Naive thymus-derived CD8-positive, alpha-beta T cell (primary cell): ENCODE measurements around the gene PPFIBP1. TPM values are rescaled to one million over a fixed set of nuclear protein-coding genes. Genes with fewer than 3 reads are reported as not detected.
A peak's percentile ranks its signal among the peaks of the same experiment; 100 is the strongest.

Experiments used
- ATAC-seq, 2 donors: fragments of 150-1000 bp; cut with Tn5 transposase in 1 of 2; sonication (Bioruptor Pico), chemical (Tn5 transposase) in 1 of 2; 1 replicate in 1 of 2; 2 replicates in 1 of 2; pipeline ENCODE4 v1.10.0; 2021; ENCODE audit warnings: mild to moderate bottlenecking in 2 of 2, moderate library complexity in 2 of 2
- POLR2A ChIA-PET: fragments of 350-600 bp; sonication (Branson Sonifier 250); formaldehyde crosslinking; loops from one replicate; lab custom pipeline; 2021; ENCODE audit warnings: antibody characterized with exemption; lab: Charles Lee
- DNase-seq, 10 donors: peaks; one replicate each; pipeline versions ENCODE4 v3.0.0 to v3.0.0-alpha.2; 2020 to 2022
- H3K27ac Mint-ChIP-seq, 10 donors: one replicate each; pipeline ENCODE4 v1.8.0; 2020 to 2022; ENCODE audit warnings: mild to moderate bottlenecking in 10 of 10, mixed read lengths in 10 of 10, moderate library complexity in 4 of 10, inconsistent platforms in 1 of 10
- H3K27me3 Mint-ChIP-seq, 5 donors: one replicate each; pipeline ENCODE4 v1.8.0; 2021 to 2022; ENCODE audit warnings: mixed read lengths in 5 of 5
- H3K36me3 Mint-ChIP-seq, 3 donors: one replicate each; pipeline ENCODE4 v1.8.0; 2020 to 2022; ENCODE audit warnings: mixed read lengths in 3 of 3, mild to moderate bottlenecking in 2 of 3, inconsistent platforms in 1 of 3
- H3K4me1 Mint-ChIP-seq, 4 donors: one replicate each; pipeline ENCODE4 v1.8.0; 2021 to 2022; ENCODE audit warnings: mixed read lengths in 4 of 4
- H3K4me3 Mint-ChIP-seq, 10 donors: one replicate each; pipeline ENCODE4 v1.8.0; 2020 to 2022; ENCODE audit warnings: mild to moderate bottlenecking in 10 of 10, mixed read lengths in 10 of 10, moderate library complexity in 6 of 10, inconsistent platforms in 1 of 10
- H3K9me3 Mint-ChIP-seq, 9 donors: one replicate each; pipeline ENCODE4 v1.8.0; 2020 to 2022; ENCODE audit warnings: mixed read lengths in 9 of 9, mild to moderate bottlenecking in 3 of 9, inconsistent platforms in 1 of 9, moderate library complexity in 1 of 9
- polyA plus RNA-seq, 3 donors: library from polyadenylated mRNA; unstranded; fragments of 300-500 nt; fragmentation: Illumina TruSeq; gene quantifications; one replicate each; pipeline ENCODE4 v1.2.3, GENCODE V29; 2021
- total RNA-seq, 8 experiments: library from RNA in 2 of 8; stranded (reverse) in 2 of 8; gene quantifications; one replicate each; pipeline ENCODE4 v1.2.3 and lab custom pipeline; 2021 to 2026

The PPFIBP1 gene
- total and polyA plus RNA-seq, 5 experiments from 2014 or later = 3.8 to 9.2 (median 4.1) TPM

DNA sequence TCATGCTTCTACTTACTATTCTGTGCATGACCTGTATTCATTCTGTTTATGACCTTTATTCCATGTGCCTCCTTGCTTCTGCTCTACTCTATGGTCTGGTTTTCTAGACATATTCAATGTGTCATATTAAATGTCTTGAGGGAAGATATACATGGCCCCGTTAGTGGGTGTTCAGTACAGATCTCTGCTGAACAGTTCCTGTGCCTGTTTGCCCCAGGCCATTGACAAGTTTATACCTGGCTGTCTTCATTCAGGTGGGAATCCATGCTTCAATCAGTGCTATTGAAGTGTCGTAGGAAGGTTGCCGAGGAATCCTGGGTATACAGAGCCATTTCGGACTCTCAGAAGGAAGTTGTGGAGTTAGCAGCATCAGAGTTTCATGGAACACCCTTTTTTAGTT lies 7.4 kb upstream of the PPFIBP1 start:
- no peak overlapping the region for H3K4me3 Mint-ChIP-seq
- H3K27me3 Mint-ChIP-seq = peaks cover 11 to 31% (median 14%) of the 10 kb centered on the region in 5 donors
- H3K4me1 Mint-ChIP-seq = peaks cover 0 to 4% (median 2%) of the 10 kb centered on the region in 4 donors
- H3K36me3 Mint-ChIP-seq = no peaks in the 10 kb centered on the region
- H3K9me3 Mint-ChIP-seq = no peaks in the 10 kb centered on the region
- H3K27ac Mint-ChIP-seq = no peak overlapping the region
- POLR2A ChIA-PET = no interaction called here
- ATAC-seq (no peak), DNase-seq (no peak)

DNA sequence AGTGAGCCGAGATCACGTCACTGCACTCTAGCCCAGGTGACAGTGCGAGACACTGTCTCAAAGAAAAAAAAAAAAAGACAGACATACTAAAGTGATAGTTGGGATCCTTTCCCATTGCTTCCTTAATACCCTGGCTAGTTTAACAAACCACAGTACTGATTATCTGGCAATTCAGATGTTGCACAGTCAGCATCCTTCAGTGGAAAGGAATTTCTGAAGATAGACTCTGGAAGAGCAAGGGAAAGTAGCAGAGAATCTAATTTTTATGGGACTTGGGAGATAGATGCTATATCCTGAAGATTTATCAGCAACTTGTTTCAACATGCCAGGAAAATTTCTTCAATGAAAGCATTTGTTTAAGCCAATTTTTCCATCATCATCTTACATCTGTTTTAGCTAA lies 6.5 kb upstream of the PPFIBP1 start:
- Mint-ChIP-seq H3K9me3 (no peaks in the 10 kb centered on the region), H3K27ac (no peak overlapping the region), H3K27me3 (peaks cover 11 to 31% (median 14%) of the 10 kb centered on the region in 5 donors), H3K36me3 (no peaks in the 10 kb centered on the region), H3K4me1 (peaks cover 1 to 10% (median 8%) of the 10 kb centered on the region in 4 donors), H3K4me3 (no peak overlapping the region)
- POLR2A ChIA-PET = no interaction called here
- no peak for DNase-seq
- no peak for ATAC-seq

DNA sequence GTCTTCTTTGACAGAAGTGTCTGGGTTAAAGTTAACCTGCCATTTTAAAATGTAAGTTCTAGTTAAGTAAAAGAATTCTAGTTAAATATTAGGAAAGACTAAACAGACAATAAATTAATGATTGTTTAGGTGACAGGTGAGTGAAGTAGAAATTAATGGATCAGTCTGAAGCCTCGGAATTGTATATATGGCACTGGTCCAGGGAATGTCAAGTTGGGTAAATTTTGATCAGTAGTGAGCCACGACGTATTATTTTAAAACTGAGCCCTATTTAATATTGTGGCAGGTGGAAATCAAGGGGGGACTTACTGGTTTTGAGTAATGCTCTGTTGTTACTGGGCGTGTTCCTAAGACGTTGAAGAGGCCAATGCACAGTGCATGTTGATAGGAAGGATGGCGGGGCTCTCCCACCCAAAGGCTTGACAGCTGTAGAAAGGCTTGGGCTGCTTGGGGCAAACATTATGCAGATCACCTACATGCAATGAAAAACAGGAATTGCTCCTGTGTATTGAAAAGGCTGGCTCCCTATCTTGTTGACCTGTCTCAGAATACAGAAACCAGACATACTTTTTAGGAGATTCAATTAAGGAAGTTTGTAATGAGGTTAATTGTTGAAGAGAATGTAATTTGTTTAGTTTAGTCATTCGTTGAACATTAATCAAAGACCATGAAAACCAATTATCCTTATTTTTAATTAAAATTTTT lies 5.9 kb upstream of the PPFIBP1 start:
- POLR2A ChIA-PET = no interaction called here
- no peak for ATAC-seq
- Mint-ChIP-seq H3K36me3 (no peaks in the 10 kb centered on the region), H3K27ac (no peak overlapping the region), H3K27me3 (peaks cover 11 to 31% (median 14%) of the 10 kb centered on the region in 5 donors), H3K4me3 (no peak overlapping the region), H3K4me1 (peaks cover 4 to 12% (median 11%) of the 10 kb centered on the region in 4 donors), H3K9me3 (no peaks in the 10 kb centered on the region)
- no peak for DNase-seq

DNA sequence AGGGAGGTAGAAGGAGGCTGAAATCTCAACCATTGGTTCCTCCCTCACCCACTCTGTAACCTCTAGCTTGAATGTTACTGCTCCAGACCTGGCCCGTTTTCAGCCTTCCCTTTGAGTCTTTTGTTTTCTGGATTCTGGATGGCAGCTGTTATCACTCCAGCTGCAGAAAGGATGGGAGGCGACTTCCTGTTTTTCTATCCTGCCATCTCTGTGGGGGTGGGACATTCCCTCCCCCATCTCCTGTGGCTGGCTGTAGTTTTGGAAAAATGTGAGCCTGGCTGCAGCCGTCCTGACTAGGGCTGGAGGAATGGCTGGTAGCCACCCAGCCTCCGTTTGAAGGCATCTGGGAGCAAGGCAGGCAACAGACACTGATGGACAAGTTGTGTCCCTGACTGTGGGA lies 2.9 kb upstream of the PPFIBP1 start:
- peak overlapping the region in 1 of 10 donors; percentile 3 for H3K27ac Mint-ChIP-seq
- POLR2A ChIA-PET = no interaction called here
- H3K36me3 Mint-ChIP-seq = no peaks in the 10 kb centered on the region
- no peaks in the 10 kb centered on the region for H3K9me3 Mint-ChIP-seq
- peaks cover 11 to 30% (median 14%) of the 10 kb centered on the region in 5 donors for H3K27me3 Mint-ChIP-seq
- H3K4me1 Mint-ChIP-seq = peaks cover 14 to 38% (median 27%) of the 10 kb centered on the region in 4 donors
- ATAC-seq (no peak), DNase-seq (no peak)
- peak overlapping the region in 1 of 10 donors; percentile 37 for H3K4me3 Mint-ChIP-seq

DNA sequence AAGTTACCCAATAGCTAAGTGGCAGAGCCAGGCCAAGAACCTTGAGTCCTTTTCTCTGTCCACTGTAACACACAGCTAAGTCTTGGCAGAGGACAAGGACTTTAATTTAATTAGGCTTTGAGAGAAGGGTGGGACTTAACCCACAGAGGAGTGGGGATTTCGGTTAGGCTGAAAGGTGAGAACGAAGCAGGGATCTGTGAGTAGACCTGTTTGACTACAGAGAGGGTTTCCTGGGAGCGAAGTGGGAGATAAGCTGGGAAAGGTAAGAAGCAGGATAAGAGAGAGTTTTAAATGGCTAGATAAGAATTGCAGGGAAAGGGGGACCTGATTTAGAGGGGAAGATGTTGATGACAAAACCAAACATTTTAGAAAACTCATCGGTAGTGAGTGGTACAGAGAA lies 2.0 kb upstream of the PPFIBP1 start:
- Mint-ChIP-seq H3K9me3 (no peaks in the 10 kb centered on the region), H3K36me3 (no peaks in the 10 kb centered on the region), H3K27ac (peak overlapping the region in 7 of 10 donors; percentile 3 to 98 (median 41)), H3K27me3 (peaks cover 8 to 21% (median 11%) of the 10 kb centered on the region in 5 donors), H3K4me1 (peaks cover 14 to 38% (median 27%) of the 10 kb centered on the region in 4 donors), H3K4me3 (peak overlapping the region in 9 of 10 donors; percentile 4 to 92 (median 44))
- ATAC-seq (no peak), DNase-seq (no peak)
- POLR2A ChIA-PET = no interaction called here

DNA sequence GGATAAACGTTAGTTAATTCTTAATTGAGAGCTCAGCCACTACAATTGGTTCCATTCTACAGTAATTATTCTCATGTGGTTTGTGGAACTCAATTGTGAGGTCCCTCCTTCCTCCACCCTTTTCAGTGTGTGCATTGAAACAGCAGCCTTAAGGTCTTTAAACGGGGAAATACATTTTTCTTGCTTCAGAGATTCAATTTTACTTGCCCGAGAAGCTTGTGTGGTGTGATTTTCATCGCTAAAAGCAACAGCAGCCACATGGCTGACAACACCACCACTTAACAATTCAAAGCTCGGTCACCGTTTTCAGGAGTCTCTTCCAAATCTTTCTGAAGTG lies 733 bp upstream of the PPFIBP1 start:
- peaks cover 5 to 11% (median 8%) of the 10 kb centered on the region in 5 donors for H3K27me3 Mint-ChIP-seq
- H3K9me3 Mint-ChIP-seq = no peaks in the 10 kb centered on the region
- no peaks in the 10 kb centered on the region for H3K36me3 Mint-ChIP-seq
- H3K4me1 Mint-ChIP-seq = peaks cover 14 to 38% (median 27%) of the 10 kb centered on the region in 4 donors
- DNase-seq = peak in 2 of 10 donors; percentile 2
- ATAC-seq = peak; percentile 14 to 16
- H3K4me3 Mint-ChIP-seq = peak overlapping the region; percentile 92 to 99 (median 97)
- POLR2A ChIA-PET = interaction anchor here (0.6 to 1.3 kb wide), 7 partner anchors 10 to 668 kb away, joined by 3 to 5 read pairs (median 4); partner anchors contain the start of genes KLHL42 and MANSC4
- peak overlapping the region; percentile 88 to 98 (median 98) for H3K27ac Mint-ChIP-seq

DNA sequence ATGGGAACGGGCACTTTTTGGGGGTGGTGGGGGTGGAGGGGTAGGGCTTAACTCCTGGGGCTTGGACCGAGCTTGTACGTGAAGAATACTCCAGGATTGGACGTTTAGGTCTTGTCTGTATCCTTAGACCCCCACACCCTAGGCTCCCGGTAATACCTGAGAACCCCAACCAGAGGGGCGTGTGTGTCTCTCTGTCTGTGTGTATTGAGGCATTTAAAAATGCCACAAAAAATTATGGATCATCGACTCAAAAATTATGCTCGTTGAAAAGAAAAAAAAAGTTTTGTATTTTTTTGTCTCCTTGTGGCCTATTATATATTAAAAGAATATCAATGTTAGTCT lies 459 bp downstream of the PPFIBP1 start:
- H3K27ac Mint-ChIP-seq = peak overlapping the region in 7 of 10 donors; percentile 30 to 98 (median 93)
- H3K4me3 Mint-ChIP-seq = peak overlapping the region; percentile 92 to 99 (median 97)
- ATAC-seq (peak in 1 of 2 donors; percentile 2), DNase-seq (peak in 1 of 10 donors; percentile 14)
- peaks cover 16 to 38% (median 27%) of the 10 kb centered on the region in 4 donors for H3K4me1 Mint-ChIP-seq
- peaks cover 2 to 6% (median 5%) of the 10 kb centered on the region in 5 donors for H3K27me3 Mint-ChIP-seq
- H3K36me3 Mint-ChIP-seq = no peaks in the 10 kb centered on the region
- H3K9me3 Mint-ChIP-seq = no peaks in the 10 kb centered on the region
- POLR2A ChIA-PET = interaction anchor here (0.6 to 1.2 kb wide), 5 partner anchors 7 to 102 kb away, joined by 3 to 5 read pairs (median 3); no protein-coding TSS in a partner anchor

DNA sequence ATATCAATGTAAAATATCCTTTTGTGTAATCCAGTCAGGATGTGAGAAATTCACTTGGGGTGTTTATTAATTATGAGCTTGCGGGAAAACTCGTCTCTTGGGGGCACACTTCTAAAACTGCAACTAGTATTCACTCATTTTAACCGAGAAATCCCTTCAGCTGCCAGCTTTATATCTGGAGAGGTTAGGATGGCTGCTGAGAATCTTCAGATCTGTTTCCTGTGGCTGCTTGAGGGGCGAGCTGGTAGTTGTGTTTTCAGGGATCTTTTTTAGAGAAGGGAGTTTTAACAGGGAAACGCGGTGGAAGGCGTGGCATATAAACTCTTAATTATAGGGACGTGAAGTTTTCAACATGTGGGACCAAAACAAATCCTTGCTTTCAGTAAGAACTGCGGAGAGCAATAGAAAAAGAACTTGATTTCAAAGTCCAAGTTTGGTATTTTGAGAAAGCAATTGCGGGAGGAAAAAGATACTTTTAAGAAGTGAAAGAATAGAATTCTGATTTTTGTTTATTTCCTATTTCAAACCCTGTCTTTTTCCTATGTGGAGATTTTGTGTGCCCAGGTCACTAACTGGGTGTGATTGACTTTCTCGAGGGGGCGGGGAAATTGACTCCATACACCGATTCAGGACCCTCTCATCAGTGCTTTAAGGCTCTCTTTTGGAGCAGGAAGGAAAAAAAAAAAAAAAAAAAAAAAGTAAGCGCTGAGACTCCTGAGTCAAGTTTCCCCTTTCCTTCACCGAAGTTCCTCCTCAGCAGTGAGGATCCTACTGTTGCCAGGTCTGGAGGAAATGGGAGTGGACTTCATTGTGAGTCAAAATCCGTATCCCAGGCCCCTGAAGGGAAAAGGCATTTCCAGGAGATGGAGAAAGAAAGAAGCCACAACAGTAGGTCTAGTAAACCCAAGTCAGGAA lies 1.1 kb downstream of the PPFIBP1 start:
- POLR2A ChIA-PET = interaction anchor here (1.2 kb wide), 1 partner anchor 90 kb away, joined by 5 read pairs; no protein-coding TSS in a partner anchor
- Mint-ChIP-seq H3K4me1 (peaks cover 16 to 38% (median 27%) of the 10 kb centered on the region in 4 donors), H3K27ac (peak overlapping the region in 7 of 10 donors; percentile 12 to 97 (median 65)), H3K4me3 (peak overlapping the region; percentile 92 to 99 (median 97)), H3K27me3 (peaks cover 0 to 2% (median 0%) of the 10 kb centered on the region in 5 donors), H3K36me3 (no peaks in the 10 kb centered on the region), H3K9me3 (no peaks in the 10 kb centered on the region)
- DNase-seq = no peak
- ATAC-seq = no peak

DNA sequence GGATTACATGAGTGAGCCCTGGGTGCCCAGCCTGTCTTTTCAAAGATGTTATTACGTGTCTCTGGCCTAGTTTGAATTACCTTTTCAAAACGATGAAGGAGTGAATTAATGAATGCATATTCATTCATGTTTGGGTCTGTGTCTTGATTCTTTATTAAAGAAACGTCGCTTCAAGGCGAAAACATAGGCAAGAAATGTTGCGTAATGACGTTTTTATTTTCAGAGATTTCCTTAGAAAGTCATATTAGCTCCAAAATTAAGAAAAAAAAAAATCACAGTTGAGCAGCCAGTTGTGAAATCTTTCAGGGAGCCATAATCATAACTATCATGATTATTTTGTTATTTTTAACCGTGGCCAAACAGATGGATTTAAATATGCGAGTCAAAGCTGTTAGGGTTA lies 3.5 kb downstream of the PPFIBP1 start:
- POLR2A ChIA-PET = no interaction called here
- H3K4me3 Mint-ChIP-seq = no peak overlapping the region

DNA sequence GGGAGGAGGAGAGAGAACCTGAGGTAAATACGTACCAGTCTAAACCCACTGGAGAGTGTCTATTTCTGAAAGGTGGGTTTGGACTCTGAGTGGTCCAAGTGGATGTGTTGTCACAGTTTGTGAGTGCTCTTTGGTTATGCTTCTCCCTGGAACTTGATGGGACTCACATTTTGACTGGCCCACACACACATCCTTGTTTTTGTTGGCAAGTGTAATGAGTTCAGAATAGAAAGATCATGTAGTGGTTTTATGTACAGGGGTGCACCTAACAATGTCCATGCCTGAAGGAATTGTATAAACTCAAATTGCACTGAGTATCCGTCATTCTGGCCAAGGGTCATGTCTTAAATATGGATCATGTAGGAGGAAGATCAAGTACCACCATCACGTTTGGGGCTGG lies 4.8 kb downstream of the PPFIBP1 start:
- DNase-seq (no peak), ATAC-seq (no peak)
- peaks cover 12 to 33% (median 21%) of the 10 kb centered on the region in 4 donors for H3K4me1 Mint-ChIP-seq
- no peaks in the 10 kb centered on the region for H3K36me3 Mint-ChIP-seq
- no peaks in the 10 kb centered on the region for H3K27me3 Mint-ChIP-seq
- H3K27ac Mint-ChIP-seq = no peak overlapping the region
- no peak overlapping the region for H3K4me3 Mint-ChIP-seq
- POLR2A ChIA-PET = no interaction called here
- H3K9me3 Mint-ChIP-seq = no peaks in the 10 kb centered on the region

More for the DNA sequence above, 3.5 kb downstream of the PPFIBP1 start:
- no peak for ATAC-seq
- H3K36me3 Mint-ChIP-seq = no peaks in the 10 kb centered on the region
- no peak overlapping the region for H3K27ac Mint-ChIP-seq
- no peaks in the 10 kb centered on the region for H3K27me3 Mint-ChIP-seq
- H3K9me3 Mint-ChIP-seq = no peaks in the 10 kb centered on the region
- H3K4me1 Mint-ChIP-seq = peaks cover 8 to 31% (median 25%) of the 10 kb centered on the region in 4 donors
- no peak for DNase-seq

DNA sequence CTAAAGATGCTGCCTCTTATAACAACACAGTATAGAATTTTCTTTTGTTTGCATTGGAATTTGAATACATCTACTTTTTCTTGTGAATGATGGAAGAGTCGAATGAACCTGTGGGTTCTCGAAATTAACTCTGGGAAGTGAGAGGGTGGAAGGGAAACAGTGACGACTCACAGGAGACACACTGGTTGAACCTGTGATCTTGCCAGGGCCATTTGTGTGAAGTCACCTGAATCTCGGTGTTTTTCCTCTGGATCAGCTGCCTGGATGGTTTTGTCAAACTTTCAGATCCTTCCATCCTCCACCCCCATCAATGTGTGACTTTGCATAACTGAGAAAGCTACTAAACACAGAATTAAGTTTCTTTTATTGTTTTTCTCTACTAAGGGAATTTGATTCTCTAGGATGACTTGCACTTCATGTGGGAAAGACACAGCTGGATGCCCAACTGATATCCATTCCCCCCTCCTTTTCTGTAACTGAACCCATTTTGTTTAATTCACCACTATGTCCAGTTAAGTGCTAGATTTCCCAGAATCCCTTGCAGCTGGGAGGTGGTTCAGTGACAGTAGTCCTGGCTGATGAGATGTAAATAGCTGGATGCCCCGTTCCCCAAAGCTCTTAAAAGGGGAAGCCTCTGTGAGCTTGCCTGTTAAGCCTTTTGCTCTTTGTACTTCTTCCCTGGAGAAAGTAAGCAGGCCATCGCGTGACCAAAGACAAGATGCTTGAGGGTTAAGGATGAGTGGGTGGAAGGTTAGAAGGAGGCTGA lies 6.3 kb downstream of the PPFIBP1 start:
- Mint-ChIP-seq H3K27ac (peak overlapping the region in 1 of 10 donors; percentile 46), H3K27me3 (no peaks in the 10 kb centered on the region), H3K4me3 (no peak overlapping the region), H3K36me3 (no peaks in the 10 kb centered on the region), H3K9me3 (no peaks in the 10 kb centered on the region), H3K4me1 (peaks cover 19 to 37% (median 24%) of the 10 kb centered on the region in 4 donors)
- DNase-seq (no peak), ATAC-seq (no peak)
- POLR2A ChIA-PET = no interaction called here

DNA sequence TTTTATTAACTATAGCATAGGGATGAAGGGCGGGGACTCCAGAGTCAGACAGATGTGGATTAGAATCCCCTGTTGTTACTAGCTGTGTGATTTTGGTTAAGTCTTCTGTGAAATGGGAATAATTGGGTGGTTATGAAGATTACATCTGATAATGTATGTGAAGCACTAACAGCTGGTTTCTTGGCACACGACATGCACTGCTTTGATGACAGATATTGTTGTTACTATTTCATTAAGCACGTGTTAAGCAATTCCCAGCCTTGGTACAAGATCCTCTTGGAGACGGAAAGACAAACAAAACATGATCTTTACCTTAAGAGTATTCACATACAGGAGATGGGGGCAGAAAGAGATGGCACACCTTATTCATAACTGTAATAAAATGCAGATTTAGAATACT lies 7.9 kb downstream of the PPFIBP1 start:
- no peak for DNase-seq
- no peak for ATAC-seq
- POLR2A ChIA-PET = interaction anchor here (0.5 kb wide), 1 partner anchor 8 kb away, joined by 3 read pairs; the partner anchor contains the start of gene PPFIBP1
- H3K36me3 Mint-ChIP-seq = no peaks in the 10 kb centered on the region
- H3K9me3 Mint-ChIP-seq = no peaks in the 10 kb centered on the region
- peaks cover 18 to 39% (median 24%) of the 10 kb centered on the region in 4 donors for H3K4me1 Mint-ChIP-seq
- H3K27ac Mint-ChIP-seq = peak overlapping the region in 1 of 10 donors; percentile 7
- H3K27me3 Mint-ChIP-seq = no peaks in the 10 kb centered on the region
- no peak overlapping the region for H3K4me3 Mint-ChIP-seq
